ENCODE measurements around the gene DYRK2.

GRCh38 chr12:67645126-67645525 is 3.4 kb upstream of the DYRK2 start:
- TF ChIP-seq CTCF (conservative IDR thresholded peaks at IDR 0.05; ENCODE audit: low read depth in 2 of 2) (no peak), EZH2phosphoT487 (IDR thresholded peaks at IDR 0.05; ENCODE audit: unreplicated experiment) (no peak), REST (IDR thresholded peaks at IDR 0.05; ENCODE audit: unreplicated experiment) (no peak), JUNB (IDR thresholded peaks at IDR 0.05; ENCODE audit: unreplicated experiment) (no peak), EZH2 (IDR thresholded peaks at IDR 0.05; ENCODE audit: low read depth, unreplicated experiment) (no peak), STAT1 (IDR thresholded peaks at IDR 0.05; ENCODE audit: unreplicated experiment) (no peak), ETS1 (IDR thresholded peaks at IDR 0.05) (no peak), ZNF114 (CRISPR knock-in tag; IDR thresholded peaks at IDR 0.05) (no peak)

Measured in GM23338 (cell line).